HG02642 (cell line): ENCODE measurements around the gene ABCG2.
"Not testable (repeated sequence)": the region's sequence is repeated elsewhere in the genome, so short reads cannot be mapped to it uniquely, and the experiment has no call there.

Experiments
- ATAC-seq: cut with Tn5 transposase; IDR thresholded peaks from one replicate; pipeline ENCODE4 v1.9.1; 2021; ENCODE audit warnings: mild to moderate bottlenecking; ENCODE audit not compliant: unreplicated experiment, poor library complexity

The ABCG2 gene

DNA sequence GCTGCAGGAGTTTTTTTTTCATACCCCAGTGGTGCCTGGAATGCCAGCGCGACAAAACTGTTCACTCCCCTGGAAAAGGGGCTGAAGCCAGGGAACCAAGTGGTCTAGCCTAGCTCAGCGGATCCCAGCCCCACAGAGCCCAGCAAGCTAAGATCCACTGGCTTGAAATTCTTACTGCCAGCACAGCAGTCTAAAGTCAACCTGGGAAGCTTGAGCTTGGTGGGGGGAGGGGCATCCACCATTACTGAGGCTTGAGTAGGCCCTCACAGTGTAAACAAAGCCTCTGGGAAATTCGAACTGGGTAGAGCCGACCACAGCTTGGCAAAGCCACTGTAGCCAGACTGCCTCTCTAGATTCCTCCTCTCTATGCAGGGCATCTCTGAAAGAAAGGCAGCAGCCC lies 36.2 kb downstream of the ABCG2 start:
- not testable (repeated sequence) for ATAC-seq

DNA sequence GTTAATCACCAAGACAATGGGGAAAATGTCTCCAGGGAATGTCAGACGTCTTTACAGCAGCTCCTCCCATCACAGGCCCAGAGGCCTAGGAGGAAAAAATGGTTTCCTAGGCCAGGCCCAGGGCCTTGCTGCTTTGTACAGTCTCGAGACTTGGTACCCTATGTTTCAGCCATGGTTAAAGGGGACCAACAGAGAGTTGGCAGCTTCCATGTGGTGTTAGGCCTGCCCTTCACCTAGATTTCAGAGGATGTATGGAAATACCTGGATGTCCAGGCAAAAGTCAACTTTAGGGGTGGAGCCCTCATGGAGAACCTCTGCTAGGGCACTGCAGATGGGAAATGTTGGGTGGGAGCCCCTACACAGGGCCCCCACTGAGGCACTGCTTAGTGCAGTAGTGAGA lies 38.5 kb downstream of the ABCG2 start:
- ATAC-seq = no peak

DNA sequence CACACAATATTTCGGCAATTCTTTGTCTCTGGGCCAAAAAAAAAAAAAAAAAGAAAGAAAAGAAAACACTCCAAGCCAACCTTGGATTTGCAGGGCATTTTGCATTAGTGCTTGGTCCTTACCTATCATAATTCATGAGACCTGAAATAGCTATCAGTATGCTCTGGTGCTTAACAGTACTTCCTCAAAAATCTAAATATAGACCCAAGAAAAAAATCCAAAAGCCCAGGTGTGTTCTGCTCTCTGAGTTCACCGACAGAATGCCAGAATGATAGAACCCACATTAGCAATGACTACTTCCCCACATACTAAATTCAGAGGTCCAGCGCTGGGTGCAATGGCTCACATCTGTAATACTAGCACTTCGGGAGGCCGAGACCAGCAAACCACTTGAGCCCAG lies 42.9 kb downstream of the ABCG2 start:
- no peak for ATAC-seq

DNA sequence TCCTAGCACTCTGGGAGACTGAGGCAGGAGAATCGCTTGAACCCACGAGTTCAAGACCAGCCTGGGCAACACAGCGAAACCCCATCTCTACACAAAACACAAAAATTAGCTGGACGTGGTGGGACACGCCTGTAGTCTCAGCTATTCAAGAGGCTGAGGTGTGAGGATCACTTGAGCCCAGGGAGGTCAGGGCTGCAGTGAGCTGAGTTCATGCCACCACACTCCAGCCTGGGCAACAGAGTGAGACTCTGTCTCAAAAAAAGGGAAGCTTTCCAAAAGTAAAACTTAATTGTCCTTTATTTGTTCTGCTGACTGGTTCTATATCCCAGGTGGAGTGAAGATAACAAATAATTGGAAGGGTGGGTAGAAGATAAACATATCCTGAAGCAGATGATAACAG lies 45.6 kb downstream of the ABCG2 start:
- no peak for ATAC-seq

DNA sequence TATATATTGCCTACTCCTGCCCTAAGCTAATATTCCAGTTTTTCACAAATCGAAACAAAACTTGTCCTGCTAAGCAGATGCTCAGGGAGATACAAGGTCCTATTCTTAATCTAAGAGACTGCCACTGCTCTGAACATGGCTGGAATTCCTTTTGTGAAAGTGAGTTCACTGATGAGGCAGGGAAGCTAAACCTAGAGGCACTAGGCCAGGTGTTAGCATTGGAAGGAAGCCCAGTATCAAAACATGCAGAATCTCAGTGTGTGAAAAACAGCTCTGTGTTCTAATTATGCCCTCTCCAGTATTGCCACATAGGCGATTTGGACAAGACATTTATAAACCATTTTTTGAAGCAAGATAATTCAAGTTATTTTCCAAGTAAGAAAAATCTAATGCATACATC lies 47.6 kb downstream of the ABCG2 start:
- no peak for ATAC-seq

DNA sequence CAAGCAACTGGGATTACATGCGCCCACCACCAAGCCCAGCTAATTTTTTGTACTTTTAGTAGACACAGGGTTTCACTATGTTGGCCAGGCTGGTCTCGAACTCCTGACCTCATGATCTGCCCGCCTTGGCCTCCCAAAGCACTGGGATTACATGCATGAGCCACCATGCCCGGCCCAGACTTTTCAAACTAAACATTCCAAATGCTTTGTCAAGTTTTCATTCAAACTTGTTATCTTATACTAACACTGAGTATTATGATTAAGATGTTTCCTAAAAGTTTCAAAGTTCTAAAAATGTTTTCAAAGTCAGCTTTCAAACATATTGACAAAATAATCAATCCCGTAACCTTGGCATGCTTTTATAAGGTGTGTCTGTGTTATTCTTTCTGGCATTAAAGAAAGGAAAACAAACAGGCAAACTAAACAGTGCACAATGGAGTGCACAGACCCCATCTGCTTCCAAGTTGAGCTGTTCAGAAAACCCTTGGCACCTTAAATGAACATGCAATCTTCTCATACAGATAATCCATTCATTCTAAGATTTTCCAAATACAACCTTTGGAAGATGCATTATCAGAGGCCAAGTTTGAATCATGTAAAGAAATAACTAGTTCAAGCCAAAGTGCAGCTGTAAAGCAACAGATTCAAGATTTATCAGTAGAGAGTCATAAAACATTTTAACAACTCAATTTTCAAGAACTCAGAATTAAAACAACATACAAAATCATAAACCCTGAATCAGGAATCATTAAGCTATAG lies 49.1 kb downstream of the ABCG2 start:
- no peak for ATAC-seq

DNA sequence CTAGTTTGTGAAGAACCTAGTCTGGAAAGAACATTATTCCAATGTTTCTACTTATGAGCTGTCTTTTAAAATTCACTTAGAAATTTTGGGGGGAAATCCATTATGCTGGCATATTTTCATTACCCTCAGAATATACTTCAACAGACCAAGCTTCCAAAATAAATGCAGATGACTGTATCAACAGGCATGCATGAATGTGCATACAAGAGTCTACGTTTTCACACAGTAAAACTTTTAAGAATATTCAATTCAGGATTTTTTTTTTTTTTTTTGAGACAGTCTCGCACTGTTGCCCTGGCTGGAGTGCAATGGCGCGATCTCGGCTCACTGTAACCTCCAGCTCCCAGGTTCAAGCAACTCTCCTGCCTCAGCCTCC lies 49.7 kb downstream of the ABCG2 start:
- no peak for ATAC-seq

DNA sequence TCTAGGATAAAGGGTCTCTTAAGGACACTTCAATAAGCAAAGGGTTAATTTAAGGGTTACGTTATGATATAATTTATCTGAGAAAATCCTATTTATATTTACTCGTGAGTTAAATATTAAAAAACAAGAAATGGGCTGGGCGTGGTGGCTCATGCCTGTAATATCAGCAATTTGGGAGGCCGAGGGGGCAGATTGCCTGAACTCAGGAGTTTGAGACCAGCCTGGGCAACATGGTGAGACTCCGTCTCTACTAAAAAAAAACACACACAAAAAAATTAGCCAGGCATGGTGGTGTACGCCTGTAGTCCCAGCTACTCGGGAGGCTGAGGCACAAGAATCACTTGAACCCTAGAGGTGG lies 50.4 kb downstream of the ABCG2 start:
- ATAC-seq = not testable (repeated sequence)

DNA sequence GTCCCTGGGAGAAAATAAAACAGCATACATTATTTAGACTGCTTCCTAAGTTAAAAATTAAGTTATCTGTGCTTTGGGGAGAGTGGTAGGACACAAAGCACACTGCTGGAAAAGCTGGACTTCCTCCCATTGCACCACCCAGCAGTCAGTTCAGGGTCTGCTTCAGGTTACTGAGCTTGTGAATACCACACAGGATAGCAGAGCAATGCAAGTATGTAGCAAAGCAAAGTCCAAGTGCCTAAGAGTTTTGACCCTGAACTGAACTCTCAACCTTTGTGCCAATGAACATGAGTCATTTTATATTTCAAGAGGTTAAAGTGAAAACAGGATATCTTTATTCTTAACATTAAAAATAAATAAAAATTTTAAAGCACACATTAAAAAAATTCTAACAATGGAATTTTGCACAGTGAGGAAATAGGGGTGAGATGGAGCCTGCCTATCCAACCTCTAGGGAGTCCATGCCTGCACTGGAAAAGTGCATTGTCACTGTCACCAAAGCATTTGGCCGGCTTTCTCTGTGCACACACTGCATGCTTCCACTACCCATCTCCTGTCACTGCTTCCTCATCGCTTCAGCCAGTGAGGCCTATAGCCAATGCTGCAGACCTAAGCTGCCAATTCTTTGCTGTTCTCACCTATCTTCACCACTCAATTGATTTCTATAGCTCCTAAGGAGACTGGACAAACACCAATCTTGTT lies 50.9 kb downstream of the ABCG2 start:
- no peak for ATAC-seq

DNA sequence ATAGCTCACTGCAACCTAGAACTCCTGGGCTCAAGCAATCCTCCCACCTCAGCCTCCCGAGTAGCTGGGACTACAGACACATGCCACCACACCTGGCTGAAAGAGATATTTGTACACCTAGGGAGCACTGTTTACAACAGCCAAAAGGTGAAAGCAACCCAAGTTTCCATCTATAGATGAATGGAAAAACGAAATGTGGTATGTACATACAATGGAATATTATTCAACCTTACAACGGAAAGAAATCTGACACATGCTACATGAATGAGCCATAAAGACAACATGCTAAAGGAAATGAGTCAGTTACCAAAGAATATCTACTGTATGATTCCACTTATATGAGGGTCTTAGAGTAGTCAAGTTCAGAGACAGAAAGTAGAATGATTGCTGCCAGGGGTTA lies 52.2 kb downstream of the ABCG2 start:
- ATAC-seq = no peak

DNA sequence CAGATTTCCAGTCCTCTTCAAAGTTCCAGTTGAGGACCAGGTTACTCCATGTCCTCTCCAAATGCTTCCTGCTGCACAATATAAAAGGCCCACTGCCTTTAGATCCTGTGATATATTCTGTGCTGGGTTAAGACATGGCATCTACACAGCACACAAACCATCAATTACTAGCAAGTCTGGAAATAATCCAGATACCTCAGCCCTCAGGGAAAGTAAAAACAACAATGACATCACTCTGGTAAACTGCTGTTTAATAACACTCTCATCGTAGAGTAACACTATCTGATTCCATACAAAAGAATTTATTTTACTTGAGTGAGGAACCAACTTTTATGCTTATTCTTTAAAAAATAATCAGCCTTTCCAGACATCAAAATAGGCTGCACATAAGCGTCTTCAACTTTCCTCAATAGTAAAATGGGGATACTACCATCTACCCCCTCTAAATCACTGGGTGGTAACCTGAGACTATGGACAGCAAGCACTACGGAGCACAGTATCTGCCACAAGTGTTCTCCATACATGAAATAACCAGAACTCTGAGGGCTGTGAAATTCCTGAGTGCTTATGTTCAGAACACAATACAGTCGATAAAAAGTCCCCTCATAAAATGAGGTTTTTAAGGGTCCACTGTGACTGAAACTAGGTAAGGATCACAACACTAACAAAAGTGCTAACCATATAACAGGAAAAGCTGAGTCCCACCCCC lies 53.4 kb downstream of the ABCG2 start:
- no peak for ATAC-seq

DNA sequence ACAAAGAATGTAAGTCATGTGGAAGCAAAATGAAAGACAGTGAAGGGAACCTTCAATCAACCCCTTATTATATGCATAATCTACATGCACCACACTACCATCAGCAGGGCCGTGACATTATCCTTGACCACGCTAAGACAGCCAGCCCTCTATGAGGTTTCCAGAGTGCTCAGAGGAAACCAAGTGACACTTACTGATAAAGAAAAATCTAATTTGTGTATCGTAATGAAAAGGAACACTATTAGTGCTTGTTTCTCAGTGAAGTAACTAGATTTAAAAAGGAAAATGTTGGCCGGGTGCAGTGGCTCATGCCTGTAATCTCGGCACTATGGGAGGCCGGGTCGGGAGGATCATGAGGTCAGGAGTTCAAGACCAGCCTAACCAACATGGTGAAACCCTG lies 56.4 kb downstream of the ABCG2 start:
- ATAC-seq = no peak

DNA sequence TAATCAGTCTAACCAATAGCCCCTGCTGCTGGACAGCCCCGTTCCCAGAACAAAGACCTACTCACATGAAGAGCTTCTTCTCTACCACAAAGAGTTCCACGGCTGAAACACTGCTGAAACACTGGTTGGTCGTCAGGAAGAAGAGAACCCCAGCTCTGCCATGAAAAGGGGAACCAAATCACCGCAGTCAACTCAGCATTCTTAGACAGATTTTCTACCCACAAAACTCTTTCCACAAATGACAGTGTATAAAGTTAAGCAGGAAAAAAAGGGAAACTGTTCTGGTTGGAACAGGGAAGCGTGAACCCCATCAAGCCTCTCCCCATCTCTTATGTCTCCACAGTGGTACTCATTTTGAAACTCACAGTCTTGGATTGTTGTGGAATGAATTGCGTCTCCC lies 57.3 kb downstream of the ABCG2 start:
- no peak for ATAC-seq

DNA sequence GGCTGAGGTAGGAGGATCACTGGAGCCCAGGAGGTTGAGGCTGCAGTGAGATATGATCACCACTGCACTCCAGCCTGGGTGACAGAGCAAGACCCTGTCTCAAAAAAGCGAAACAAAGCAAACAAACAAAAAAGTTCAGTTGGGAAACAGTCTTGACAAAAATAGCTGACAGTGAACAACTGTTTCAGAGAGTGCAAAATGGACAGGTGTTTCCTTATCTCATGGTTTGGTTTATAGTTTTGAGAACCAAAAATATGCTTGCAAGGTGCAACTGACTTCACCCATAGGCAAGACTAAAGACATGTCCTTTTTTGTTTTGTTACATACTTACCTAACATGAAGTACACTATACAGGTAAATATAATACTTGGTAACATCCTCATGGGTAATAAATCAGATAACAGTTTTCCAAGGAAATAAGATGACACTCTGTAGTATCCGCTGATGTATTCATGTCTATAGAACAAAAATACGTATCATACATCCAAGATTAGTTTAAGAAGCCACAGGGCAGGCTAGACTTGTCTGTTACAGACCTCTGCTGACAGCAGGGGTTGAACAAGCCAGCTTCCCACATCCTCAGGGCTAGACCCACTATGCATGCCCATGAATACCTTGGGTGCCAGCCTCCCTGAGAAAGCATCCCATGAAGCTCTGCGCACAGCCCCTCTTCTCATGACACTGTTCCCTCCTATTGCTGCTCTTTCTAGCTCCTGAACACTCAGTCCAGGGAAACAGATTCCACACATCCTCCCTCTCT lies 59.3 kb downstream of the ABCG2 start:
- no peak for ATAC-seq

DNA sequence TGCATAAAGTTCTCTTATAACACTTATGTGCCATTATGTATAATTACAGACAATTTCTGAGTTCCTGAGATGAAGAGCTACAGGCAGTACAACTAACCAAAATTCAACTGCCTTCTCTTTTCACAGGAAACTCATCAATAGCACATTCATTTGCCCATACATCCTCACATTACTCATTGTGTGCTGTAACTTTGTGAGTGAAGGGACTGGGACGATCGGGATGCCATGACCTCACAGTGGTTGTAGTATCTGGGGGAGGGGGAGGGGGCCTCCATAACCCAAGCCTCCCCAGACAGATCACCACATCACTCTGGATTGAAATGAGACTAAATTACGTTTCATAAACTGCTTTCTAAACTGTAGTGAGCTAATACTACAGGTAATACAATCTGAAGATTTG lies 60.7 kb downstream of the ABCG2 start:
- no peak for ATAC-seq

DNA sequence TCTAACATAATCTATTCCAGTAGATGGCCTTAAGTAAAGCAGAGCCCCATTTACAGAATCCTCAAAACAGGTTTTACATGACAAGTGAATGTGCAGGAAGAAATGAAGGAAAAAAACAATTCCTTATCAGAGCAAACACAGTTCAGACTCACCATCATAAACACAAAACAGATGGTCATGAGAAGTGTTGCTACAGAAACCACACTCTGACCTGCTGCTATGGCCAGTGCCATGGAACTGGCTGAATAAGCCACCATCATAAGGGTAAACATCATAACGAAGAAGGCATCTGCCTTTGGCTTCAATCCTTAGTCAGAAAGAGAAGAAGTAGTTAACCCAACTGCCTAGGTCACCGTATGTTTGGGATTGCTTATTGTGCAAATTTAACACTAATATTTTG lies 61.1 kb downstream of the ABCG2 start:
- no peak for ATAC-seq

DNA sequence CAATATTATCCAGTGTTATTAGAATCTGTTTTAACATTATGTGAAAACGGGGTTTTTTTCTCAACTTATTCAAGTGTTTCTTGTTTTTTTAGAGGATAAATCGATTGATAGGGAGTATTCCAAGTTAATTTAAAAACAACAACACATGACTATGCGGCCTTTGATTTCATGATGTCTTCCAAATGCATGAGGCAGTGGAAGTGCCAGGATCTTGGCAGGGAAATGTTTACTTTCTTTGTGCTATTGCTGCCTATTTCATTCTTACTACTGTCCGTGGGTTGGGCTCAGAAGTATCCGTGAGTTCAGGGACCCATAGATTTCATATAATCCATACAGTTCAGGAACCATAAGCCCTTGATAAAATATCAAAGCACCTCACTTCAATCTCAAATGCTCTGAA lies 64.6 kb downstream of the ABCG2 start:
- ATAC-seq = no peak

DNA sequence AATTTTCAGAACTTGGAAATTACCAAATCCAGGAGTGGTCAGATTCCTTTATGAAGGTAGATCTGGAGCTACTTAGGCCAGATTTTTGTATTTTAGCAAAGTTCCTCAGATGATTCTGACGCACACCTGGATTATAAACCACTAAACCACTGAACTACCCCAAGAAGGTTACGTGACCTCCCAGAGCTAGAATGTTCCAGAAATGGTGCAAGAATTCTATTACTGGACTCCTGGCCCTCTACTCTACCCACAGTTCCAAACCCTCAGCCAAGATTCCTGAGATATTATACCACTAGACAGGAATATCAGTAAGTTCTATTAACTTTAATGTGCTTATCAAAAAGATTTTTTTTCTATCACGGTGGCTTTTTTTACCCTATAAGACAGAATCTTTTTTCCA lies 67.1 kb downstream of the ABCG2 start:
- ATAC-seq = no peak

DNA sequence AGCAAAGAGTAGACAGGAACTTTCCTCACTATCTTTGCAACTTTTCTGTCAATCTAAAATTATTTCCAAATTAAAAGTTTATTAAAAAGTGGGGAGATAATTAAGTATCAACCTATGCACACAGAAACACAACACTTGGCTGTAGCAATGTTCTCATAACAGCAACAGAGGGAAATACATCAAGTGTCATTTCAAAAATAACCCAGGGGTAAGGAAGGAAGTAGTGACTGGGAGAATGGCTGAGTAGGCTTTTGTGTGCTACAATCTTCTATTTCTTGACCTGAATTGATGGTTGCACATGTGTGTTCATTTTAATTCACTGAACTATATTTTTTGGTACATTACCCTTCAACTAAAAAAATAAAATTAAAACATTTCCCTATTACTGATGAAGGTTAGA lies 67.5 kb downstream of the ABCG2 start:
- no peak for ATAC-seq

DNA sequence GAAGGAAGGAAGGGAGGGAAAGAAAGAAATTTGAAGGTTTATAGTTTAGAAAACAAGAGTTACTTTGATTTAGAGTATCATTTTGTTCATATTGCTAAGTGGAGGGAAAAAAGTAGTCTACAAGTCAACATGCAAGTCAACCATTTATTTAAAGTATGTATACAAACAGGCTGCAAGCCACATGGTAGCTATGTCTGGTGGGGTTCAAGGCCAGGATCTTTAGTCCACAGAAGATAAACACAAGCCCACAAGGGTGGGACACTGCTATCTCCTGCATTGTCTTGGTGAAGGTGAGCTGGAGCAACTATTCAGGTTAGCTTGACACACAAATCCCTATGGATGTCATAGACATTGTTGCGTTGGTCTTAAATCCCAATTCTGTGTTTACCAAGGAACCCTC lies 71.4 kb downstream of the ABCG2 start:
- ATAC-seq = no peak

DNA sequence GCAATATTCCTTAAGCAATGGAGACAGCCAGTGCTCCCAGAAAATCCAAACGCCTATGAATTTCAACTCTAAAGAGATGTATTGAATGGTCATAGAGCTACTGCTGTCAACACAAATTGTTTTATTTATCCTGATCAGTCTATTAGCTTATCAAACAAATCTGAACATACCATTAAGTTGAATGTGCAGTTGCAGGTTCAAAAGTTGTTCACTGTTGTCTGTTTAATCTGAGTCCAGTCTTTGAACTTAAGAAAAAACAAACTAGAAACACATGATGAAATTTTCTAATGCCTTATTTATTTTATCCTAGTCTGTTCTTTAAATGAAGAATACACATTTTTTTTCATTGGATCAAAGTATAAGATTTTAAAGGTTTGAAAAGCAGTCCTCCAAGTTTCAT lies 77.8 kb downstream of the ABCG2 start:
- no peak for ATAC-seq
